Measurements from ENCODE around the gene SUSD5.
"Not testable (repeated sequence)": the region's sequence is repeated elsewhere in the genome, so short reads cannot be mapped to it uniquely, and the experiment has no call there.

Gene SUSD5

DNA sequence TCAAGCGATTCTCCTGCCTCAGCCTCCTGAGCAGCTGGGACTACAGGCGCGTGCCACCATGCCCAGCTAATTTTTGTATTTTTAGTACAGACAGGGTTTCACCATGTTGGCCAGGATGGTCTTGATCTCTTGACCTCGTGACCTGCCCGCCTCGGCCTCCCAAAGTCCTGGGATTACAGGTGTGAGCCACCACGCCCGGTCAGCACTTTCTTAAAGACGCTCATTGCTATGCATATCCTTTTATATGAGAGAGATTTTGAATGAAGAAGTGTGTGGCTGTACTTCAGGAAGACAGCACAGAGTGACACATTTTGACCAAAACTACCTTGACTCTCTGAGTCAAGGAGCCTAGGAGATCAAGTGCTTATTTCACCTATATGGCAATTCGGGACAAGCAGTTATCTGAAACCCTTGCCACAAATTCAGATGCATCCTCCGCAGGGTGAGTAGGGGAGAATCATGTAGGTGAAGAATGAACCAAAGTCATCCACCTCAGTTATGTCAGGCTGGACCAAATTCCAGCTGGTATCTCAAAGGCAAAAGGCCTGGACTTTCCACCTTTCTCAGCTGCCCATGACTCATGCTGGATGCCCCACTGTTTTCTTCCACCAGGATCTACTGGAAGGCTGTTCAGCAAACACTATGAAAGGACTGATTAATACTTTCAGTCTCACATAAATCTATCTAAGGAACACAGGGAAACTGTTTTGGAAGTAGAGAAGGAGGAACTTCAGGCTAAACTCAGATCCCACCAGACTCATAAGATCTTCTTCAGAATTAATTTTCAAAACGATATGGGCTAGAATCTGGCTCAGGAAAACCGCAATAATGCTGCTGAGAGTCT lies 31.9 kb downstream of the SUSD5 start:
- no peak overlapping the region for H3K4me3 ChIP-seq (ENCODE audit: control insufficient read depth, low read depth, low read length)
- TF ChIP-seq, protein P1, sequence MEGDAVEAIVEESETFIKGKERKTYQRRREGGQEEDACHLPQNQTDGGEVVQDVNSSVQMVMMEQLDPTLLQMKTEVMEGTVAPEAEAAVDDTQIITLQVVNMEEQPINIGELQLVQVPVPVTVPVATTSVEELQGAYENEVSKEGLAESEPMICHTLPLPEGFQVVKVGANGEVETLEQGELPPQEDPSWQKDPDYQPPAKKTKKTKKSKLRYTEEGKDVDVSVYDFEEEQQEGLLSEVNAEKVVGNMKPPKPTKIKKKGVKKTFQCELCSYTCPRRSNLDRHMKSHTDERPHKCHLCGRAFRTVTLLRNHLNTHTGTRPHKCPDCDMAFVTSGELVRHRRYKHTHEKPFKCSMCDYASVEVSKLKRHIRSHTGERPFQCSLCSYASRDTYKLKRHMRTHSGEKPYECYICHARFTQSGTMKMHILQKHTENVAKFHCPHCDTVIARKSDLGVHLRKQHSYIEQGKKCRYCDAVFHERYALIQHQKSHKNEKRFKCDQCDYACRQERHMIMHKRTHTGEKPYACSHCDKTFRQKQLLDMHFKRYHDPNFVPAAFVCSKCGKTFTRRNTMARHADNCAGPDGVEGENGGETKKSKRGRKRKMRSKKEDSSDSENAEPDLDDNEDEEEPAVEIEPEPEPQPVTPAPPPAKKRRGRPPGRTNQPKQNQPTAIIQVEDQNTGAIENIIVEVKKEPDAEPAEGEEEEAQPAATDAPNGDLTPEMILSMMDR (IDR thresholded peaks at IDR 0.05; ENCODE audit: control insufficient read depth, insufficient read depth, low read depth, low read length, missing control alignments) = no peak
- DNase-seq (ENCODE audit: low read depth) = no peak

DNA sequence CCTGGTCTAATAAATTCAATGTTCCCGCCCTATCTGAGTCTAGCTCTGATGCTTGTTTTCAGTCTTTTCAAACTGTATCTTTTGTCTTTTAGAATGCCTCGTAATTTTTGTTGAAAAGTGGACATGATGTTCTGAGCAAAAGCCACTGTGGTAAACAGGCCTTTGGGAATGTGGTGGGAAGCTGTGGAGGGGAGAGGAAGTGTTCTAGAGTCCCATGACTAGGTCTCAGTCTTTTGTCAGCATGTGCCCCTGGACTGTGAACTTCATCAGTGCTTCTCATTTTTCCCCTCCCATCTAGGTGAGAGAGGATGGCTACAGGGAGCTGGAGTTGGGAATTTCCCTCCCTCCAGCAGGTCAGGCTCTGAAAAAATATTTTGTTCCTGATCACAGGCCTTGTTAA lies 33.7 kb downstream of the SUSD5 start:
- no peak for DNase-seq (ENCODE audit: low read depth)
- H3K4me3 ChIP-seq (ENCODE audit: control insufficient read depth, low read depth, low read length) = no peak overlapping the region
- TF ChIP-seq, protein P1 (IDR thresholded peaks at IDR 0.05; ENCODE audit: control insufficient read depth, insufficient read depth, low read depth, low read length, missing control alignments) = no peak

DNA sequence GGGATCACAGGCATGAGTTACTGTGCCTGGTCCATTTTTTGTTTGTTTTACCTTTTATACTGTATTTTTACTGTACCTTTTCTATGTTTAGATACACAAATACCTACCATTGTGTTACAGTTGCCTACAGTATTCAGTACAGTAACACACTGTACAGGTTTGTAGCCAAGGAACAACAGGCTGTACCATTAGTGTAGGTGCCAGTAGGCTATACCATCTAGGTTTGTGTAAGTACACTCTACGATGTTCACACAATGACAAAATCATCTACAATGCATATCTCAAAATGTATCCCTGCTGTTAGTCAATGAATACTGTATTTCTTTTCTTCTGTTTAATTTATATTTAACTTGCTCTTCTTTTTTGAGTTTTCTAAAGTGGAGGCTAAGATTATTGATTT lies 37.0 kb downstream of the SUSD5 start:
- not testable (repeated sequence) for H3K4me3 ChIP-seq (ENCODE audit: control insufficient read depth, low read depth, low read length); DNase-seq (ENCODE audit: low read depth)

DNA sequence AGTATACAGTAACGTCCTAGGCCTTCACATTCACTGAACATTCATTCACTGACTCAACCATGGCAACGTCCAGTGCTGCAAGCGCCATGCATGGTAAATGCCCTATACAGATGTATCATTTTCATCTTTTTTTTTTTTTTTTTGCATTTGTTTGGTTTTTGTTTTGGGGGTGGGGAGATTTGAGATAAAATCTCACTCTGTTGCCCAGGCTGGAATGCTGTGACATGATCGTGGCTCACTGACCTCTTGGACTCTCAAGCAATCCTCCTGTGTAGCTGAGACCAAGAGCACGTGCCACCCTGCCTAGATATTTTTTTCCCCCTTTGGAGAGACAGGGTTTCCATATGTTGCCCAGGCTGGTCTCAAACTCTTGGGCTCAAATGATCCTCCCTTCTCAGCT lies 37.4 kb downstream of the SUSD5 start:
- H3K4me3 ChIP-seq (ENCODE audit: control insufficient read depth, low read depth, low read length) = no peak overlapping the region
- no peak for DNase-seq (ENCODE audit: low read depth)
- TF ChIP-seq, protein P1 (IDR thresholded peaks at IDR 0.05; ENCODE audit: control insufficient read depth, insufficient read depth, low read depth, low read length, missing control alignments) = no peak

- DNase-seq (ENCODE audit: low read depth) = no peak
- TF ChIP-seq, protein P1 (IDR thresholded peaks at IDR 0.05; ENCODE audit: control insufficient read depth, insufficient read depth, low read depth, low read length, missing control alignments) = no peak
- H3K4me3 ChIP-seq (ENCODE audit: control insufficient read depth, low read depth, low read length) = no peak overlapping the region
Observed at GRCh38 chr3:33179132-33179531, 39.5 kb downstream of the SUSD5 start.

GRCh38 chr3:33174711-33175414 lies 43.7 kb downstream of the SUSD5 start:
- no peak overlapping the region for H3K4me3 ChIP-seq (ENCODE audit: control insufficient read depth, low read depth, low read length)
- TF ChIP-seq, protein P1 (IDR thresholded peaks at IDR 0.05; ENCODE audit: control insufficient read depth, insufficient read depth, low read depth, low read length, missing control alignments) = no peak
- DNase-seq (ENCODE audit: low read depth) = no peak

- DNase-seq (ENCODE audit: low read depth) = no peak
- H3K4me3 ChIP-seq (ENCODE audit: control insufficient read depth, low read depth, low read length) = no peak overlapping the region
- TF ChIP-seq, protein P1 (IDR thresholded peaks at IDR 0.05; ENCODE audit: control insufficient read depth, insufficient read depth, low read depth, low read length, missing control alignments) = no peak
Observed at GRCh38 chr3:33174095-33174494, 44.5 kb downstream of the SUSD5 start.

All from AG09309 (cell line).